B cell (primary cell): ENCODE results near the gene RPS19. TPM values are rescaled to one million over a fixed set of nuclear protein-coding genes. Genes with fewer than 3 reads are reported as not detected.

ENCODE experiments used
- ATAC-seq: fragments of 200-7000 bp; cut with Tn5 transposase; one replicate; pipeline ENCODE4 v1.10.0; 2021; ENCODE audit warnings: low read depth, mild to moderate bottlenecking, moderate number of reproducible peaks, moderate library complexity
- CTCF ChIA-PET: fragments of 350-600 bp; sonication (Branson Sonifier 250); formaldehyde crosslinking; loops from one replicate; lab custom pipeline; 2021; ENCODE audit warnings: antibody characterized with exemption, inconsistent platforms; lab: Charles Lee
- POLR2A ChIA-PET: fragments of 350-600 bp; sonication (Branson Sonifier 250); formaldehyde crosslinking; loops from one replicate; lab custom pipeline; 2021; ENCODE audit warnings: antibody characterized with exemption; lab: Charles Lee
- DNase-seq: peaks from one replicate; pipeline ENCODE4 v3.0.0; 2013
- H2AFZ ChIP-seq: 2 replicates; pipeline ENCODE4 v1.6.1; 2012; ENCODE audit warnings: mild to moderate bottlenecking, low read depth, low read length; ENCODE audit not compliant: insufficient read depth, poor library complexity, severe bottlenecking
- H3K27ac ChIP-seq, 2 donors: 1 replicate in 1 of 2; 2 replicates in 1 of 2; pipeline ENCODE4 v1.5.1; 2012 to 2013; ENCODE audit warnings: low read length in 2 of 2, mild to moderate bottlenecking in 2 of 2, moderate library complexity in 1 of 2
- H3K27me3 ChIP-seq, 4 experiments: fragments of 200-600 bp in 1 of 4; sonication (generic) in 1 of 4; replicated peaks in 1 of 4; 1 replicate in 2 of 4; 2 replicates in 2 of 4; pipeline versions ENCODE4 v1.6.1 to v1.7.0; 2013 to 2016; ENCODE audit warnings: low read length in 3 of 4, mild to moderate bottlenecking in 2 of 4, mixed read lengths in 1 of 4, moderate library complexity in 1 of 4; ENCODE audit not compliant: insufficient read depth in 4 of 4, control insufficient read depth in 3 of 4; ENCODE audit errors: control extremely low read depth in 1 of 4
- H3K36me3 ChIP-seq, 2 experiments: replicated peaks in 1 of 2; 1 replicate in 1 of 2; 2 replicates in 1 of 2; pipeline versions ENCODE4 v1.6.1 to v1.7.1; 2013; ENCODE audit warnings: low read length in 1 of 2; ENCODE audit not compliant: insufficient read depth in 2 of 2, control insufficient read depth in 1 of 2; ENCODE audit errors: control extremely low read depth in 1 of 2, extremely low read depth in 1 of 2
- H3K4me1 ChIP-seq, 2 donors: fragments of 200-600 bp in 1 of 2; sonication (generic) in 1 of 2; 1 replicate in 1 of 2; 2 replicates in 1 of 2; pipeline versions ENCODE4 v1.5.1 to v1.6.1; 2013 to 2017; ENCODE audit warnings: low read length in 2 of 2; ENCODE audit not compliant: control insufficient read depth in 2 of 2, insufficient read depth in 2 of 2
- H3K4me2 ChIP-seq: replicated peaks from 2 replicates; pipeline ENCODE3; 2012; ENCODE audit warnings: mild to moderate bottlenecking, low read depth, low read length; ENCODE audit not compliant: poor library complexity, severe bottlenecking
- H3K4me3 ChIP-seq, 5 experiments: fragments of 200-600 bp in 1 of 5; sonication (generic) in 1 of 5; 1 replicate in 3 of 5; 2 replicates in 2 of 5; pipeline versions ENCODE4 v1.5.1 to v1.7.0; 2011 to 2016; ENCODE audit warnings: low read length in 4 of 5, mild to moderate bottlenecking in 4 of 5, low read depth in 2 of 5, control low read depth in 1 of 5, moderate library complexity in 1 of 5; ENCODE audit not compliant: insufficient read depth in 1 of 5; ENCODE audit errors: control extremely low read depth in 1 of 5, extremely low read depth in 1 of 5
- H3K79me2 ChIP-seq: fragments of 200-600 bp; sonication (generic); one replicate; pipeline ENCODE4 v1.6.0; 2016; ENCODE audit warnings: low read length; ENCODE audit not compliant: control insufficient read depth, insufficient read depth
- H3K9ac ChIP-seq: fragments of 200-600 bp; sonication (generic); 2 replicates; pipeline ENCODE4 v1.6.1; 2017; ENCODE audit warnings: mild to moderate bottlenecking, low read length, moderate library complexity
- H3K9me3 ChIP-seq, 3 donors: one replicate each; pipeline versions ENCODE4 v1.6.1 to v1.7.1; 2013; ENCODE audit warnings: low read length in 2 of 3; ENCODE audit not compliant: control insufficient read depth in 2 of 3, insufficient read depth in 1 of 3; ENCODE audit errors: control extremely low read depth in 1 of 3
- H4K20me1 ChIP-seq: 2 replicates; pipeline ENCODE4 v1.6.0; 2012; ENCODE audit warnings: mild to moderate bottlenecking, low read length; ENCODE audit not compliant: insufficient read depth, control insufficient read depth, poor library complexity, severe bottlenecking
- H3K27ac Mint-ChIP-seq: one replicate; pipeline ENCODE4 v1.8.0; 2021; ENCODE audit warnings: mixed read lengths
- H3K27me3 Mint-ChIP-seq: one replicate; pipeline ENCODE4 v1.8.0; 2021; ENCODE audit warnings: mixed read lengths
- H3K4me1 Mint-ChIP-seq: one replicate; pipeline ENCODE4 v1.8.0; 2021; ENCODE audit warnings: mixed read lengths
- H3K4me3 Mint-ChIP-seq: one replicate; pipeline ENCODE4 v1.8.0; 2021; ENCODE audit warnings: mixed read lengths
- H3K9me3 Mint-ChIP-seq: one replicate; pipeline ENCODE4 v1.8.0; 2022; ENCODE audit warnings: mixed read lengths; ENCODE audit not compliant: insufficient read depth
- EZH2 ChIP-seq: IDR thresholded peaks from 2 replicates; pipeline ENCODE4 v1.6.1; 2012; ENCODE audit warnings: borderline replicate concordance, low read depth, mild to moderate bottlenecking, moderate library complexity, low read length; ENCODE audit not compliant: insufficient read depth, poor library complexity, severe bottlenecking
- WGBS: methylation state at CpG from one replicate; pipeline ENCODE4 v1.1.5; 2013; ENCODE audit warnings: missing lambda C conversion rate; ENCODE audit not compliant: insufficient coverage; 5-methylcytosine and 5-hydroxymethylcytosine counted together
- intact Hi-C: fragments of 100-400 bp; cut with micrococcal nuclease; formaldehyde crosslinking; loops from one replicate; pipeline ENCODE4 v1.10.0; 2022
- polyA plus RNA-seq: library from polyadenylated mRNA; depleted of rRNA; stranded (reverse); fragments of >200 nt; gene quantifications from 2 replicates; pipeline ENCODE4 v1.2.3, GENCODE V29; 2012
- total RNA-seq, 2 donors: library from RNA; stranded (reverse); fragments of 120-200 nt in 1 of 2; gene quantifications; 1 replicate in 1 of 2; 2 replicates in 1 of 2; pipeline versions ENCODE4 v1.2.3 to v1.2.4, GENCODE V29; 2013 to 2022
- TF ChIP-seq, protein P1 (sequence below): fragments of 200-600 bp; IDR thresholded peaks from one replicate; pipeline ENCODE4 v1.8.0; 2022; ENCODE audit warnings: antibody characterized with exemption, mild to moderate bottlenecking

The RPS19 gene
- total and polyA plus RNA-seq, 2 donors (not counting 1 experiment from before 2014, with no cell fraction given) = 3,322 to 9,144 TPM

DNA sequence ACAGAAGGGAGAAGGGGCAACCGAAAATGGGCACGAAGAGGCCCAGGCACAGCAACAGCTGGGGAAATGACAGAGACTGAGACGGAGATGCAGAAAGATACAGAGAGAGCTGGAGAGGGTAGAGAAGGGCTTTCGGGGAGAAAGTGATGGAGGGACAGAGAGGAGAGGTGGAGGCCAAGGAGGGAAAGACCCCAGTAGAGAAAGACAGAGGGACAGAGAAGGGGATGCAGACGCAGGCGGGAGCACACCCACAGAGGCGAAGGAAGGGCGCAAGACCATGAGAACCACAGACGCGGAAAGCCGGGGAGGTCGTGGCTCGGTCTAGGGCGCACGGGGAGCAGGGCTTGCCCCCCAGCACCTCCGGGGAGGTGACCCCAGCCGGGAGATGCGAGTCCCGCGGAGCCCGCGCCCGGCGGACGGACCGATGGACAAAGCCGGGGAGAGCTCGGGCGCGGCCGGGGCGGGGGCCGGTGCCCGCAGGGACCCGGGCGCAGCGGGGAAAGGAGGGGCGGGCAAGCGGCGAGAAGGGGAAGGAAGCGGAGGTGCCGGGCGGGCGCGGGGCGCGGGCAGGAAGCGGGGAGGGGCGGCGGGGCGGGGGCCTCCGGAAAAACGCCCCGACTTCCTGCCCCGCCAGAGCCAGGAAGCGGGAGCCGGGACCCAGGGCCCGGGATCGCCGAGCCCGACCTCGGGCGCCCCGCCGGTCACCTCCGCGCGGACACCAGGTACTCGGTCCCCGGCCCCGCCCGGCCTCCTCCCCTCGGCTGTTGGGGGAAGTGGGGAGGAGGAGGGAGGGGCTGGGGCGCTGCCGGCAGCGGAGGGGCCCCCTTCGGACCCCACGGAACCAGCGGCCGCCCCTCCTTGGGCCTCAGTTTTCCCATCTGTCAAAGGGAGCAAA, 22.8 kb downstream of the RPS19 start, which contains the start of gene ARHGEF1:
TSS of gene ARHGEF1 (plus strand) at position 617 of the 895 bp plus-strand sequence. CDS start 4,899 bp downstream, outside the sequence.
- H3K4me3 Mint-ChIP-seq = peak within 1 kb of the TSS; percentile 93
- no peak for TF ChIP-seq EZH2
- TF ChIP-seq, protein P1, sequence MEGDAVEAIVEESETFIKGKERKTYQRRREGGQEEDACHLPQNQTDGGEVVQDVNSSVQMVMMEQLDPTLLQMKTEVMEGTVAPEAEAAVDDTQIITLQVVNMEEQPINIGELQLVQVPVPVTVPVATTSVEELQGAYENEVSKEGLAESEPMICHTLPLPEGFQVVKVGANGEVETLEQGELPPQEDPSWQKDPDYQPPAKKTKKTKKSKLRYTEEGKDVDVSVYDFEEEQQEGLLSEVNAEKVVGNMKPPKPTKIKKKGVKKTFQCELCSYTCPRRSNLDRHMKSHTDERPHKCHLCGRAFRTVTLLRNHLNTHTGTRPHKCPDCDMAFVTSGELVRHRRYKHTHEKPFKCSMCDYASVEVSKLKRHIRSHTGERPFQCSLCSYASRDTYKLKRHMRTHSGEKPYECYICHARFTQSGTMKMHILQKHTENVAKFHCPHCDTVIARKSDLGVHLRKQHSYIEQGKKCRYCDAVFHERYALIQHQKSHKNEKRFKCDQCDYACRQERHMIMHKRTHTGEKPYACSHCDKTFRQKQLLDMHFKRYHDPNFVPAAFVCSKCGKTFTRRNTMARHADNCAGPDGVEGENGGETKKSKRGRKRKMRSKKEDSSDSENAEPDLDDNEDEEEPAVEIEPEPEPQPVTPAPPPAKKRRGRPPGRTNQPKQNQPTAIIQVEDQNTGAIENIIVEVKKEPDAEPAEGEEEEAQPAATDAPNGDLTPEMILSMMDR = no peak
- H3K36me3 ChIP-seq = peaks cover 0 to 44% of the 10 kb centered on the region in 2 experiments
- no peaks in the 10 kb centered on the region for H3K27me3 ChIP-seq
- H3K9ac ChIP-seq = peak within 1 kb of the TSS; percentile 94
- peaks cover 89% of the 10 kb centered on the region for H3K79me2 ChIP-seq
- peak within 1 kb of the TSS; percentile 83 to 100 (median 97) for H3K4me3 ChIP-seq
- H3K27me3 Mint-ChIP-seq = no peaks in the 10 kb centered on the region
- H3K4me1 Mint-ChIP-seq = peaks cover 77% of the 10 kb centered on the region
- POLR2A ChIA-PET = interaction anchor here (0.6 to 4.3 kb wide), 10 partner anchors 10 to 76 kb away, joined by 3 to 85 read pairs (median 7); partner anchors contain the start of genes ERFL, RABAC1 and RPS19
- peaks cover 80% of the 10 kb centered on the region for H4K20me1 ChIP-seq
- peak within 1 kb of the TSS; percentile 61 for H2AFZ ChIP-seq
- DNase-seq (peak; percentile 82), ATAC-seq (peak; percentile 23)
- intact Hi-C loops = loop anchor here (5.0 kb wide), 1 partner anchor 194 kb away; the partner anchor contains the start of gene ZNF574
- H3K9me3 ChIP-seq = no peaks in the 10 kb centered on the region
- peak within 1 kb of the TSS; percentile 98 for H3K27ac Mint-ChIP-seq
- under 1% methylated on average over 71 of the region's 80 CpGs for WGBS
- no peaks in the 10 kb centered on the region for H3K9me3 Mint-ChIP-seq
- H3K4me2 ChIP-seq = peak within 1 kb of the TSS; percentile 87
- CTCF ChIA-PET = interaction anchor here (0.5 to 7.3 kb wide), 7 partner anchors 9 to 152 kb away, joined by 3 to 180 read pairs (median 8); partner anchors contain the start of genes CD79A and RPS19
- H3K4me1 ChIP-seq = peaks cover 68 to 82% of the 10 kb centered on the region in 2 donors
- peak within 1 kb of the TSS; percentile 72 to 87 for H3K27ac ChIP-seq
